ENCODE data around the gene HS3ST2.

DNA sequence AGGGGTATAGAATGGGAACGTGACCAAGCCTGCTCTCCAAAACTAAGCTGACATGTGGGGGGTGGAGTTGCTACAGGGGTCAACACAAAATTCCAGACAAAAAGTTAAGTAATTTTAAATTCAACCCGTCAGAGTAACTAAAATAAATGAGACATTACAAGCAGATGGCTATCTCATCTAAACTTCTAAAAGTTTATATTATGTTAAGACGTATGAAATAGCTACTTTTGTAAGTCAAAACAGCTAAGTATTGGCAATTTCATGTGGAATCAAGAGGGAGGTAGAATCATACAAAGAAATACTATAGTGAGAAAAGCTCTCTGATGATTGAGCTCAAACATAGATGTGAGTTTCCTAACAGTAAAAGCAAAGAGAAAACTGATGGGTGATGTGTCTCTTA is 113.3 kb downstream of the HS3ST2 start:
- TF ChIP-seq, protein P1, sequence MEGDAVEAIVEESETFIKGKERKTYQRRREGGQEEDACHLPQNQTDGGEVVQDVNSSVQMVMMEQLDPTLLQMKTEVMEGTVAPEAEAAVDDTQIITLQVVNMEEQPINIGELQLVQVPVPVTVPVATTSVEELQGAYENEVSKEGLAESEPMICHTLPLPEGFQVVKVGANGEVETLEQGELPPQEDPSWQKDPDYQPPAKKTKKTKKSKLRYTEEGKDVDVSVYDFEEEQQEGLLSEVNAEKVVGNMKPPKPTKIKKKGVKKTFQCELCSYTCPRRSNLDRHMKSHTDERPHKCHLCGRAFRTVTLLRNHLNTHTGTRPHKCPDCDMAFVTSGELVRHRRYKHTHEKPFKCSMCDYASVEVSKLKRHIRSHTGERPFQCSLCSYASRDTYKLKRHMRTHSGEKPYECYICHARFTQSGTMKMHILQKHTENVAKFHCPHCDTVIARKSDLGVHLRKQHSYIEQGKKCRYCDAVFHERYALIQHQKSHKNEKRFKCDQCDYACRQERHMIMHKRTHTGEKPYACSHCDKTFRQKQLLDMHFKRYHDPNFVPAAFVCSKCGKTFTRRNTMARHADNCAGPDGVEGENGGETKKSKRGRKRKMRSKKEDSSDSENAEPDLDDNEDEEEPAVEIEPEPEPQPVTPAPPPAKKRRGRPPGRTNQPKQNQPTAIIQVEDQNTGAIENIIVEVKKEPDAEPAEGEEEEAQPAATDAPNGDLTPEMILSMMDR (IDR thresholded peaks at IDR 0.05; ENCODE audit: borderline replicate concordance, extremely low read depth, low read length, poor library complexity, severe bottlenecking) = no peak
- TF ChIP-seq EZH2 (IDR thresholded peaks at IDR 0.05; ENCODE audit: borderline replicate concordance, low read depth, low read length, severe bottlenecking) = no peak

All from DND-41 (cell line).